Measurements from ENCODE around the gene BIRC7.

Gene BIRC7

DNA sequence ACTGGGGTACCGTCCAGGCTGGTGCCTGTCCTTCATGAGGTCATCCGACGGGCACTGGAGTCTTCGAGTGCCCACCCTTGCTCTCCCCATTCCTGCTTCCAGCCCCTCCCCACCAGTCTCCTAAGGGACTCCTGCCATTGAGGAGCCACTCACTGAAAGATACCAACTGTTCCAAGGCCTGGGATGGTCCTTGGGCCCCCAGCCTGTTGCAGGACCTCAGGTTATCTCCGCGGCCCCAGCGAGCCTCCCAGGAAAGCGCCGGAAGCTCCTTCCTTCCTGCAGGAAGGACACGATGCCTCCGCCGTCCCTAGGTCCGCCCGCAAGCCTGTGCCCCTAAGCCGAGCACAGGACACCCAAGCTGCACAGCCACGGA lies 17.3 kb downstream of the BIRC7 start:
- DNase-seq (ENCODE audit: extremely low spot score) = no peak
- TF ChIP-seq ELF4 (IDR thresholded peaks at IDR 0.05) (no peak), LEF1 (IDR thresholded peaks at IDR 0.05; ENCODE audit: borderline replicate concordance) (no peak), TARDBP (IDR thresholded peaks at IDR 0.05) (no peak), ZNF384 (IDR thresholded peaks at IDR 0.05) (no peak), L3MBTL2 (conservative IDR thresholded peaks at IDR 0.05) (no peak), HDGF (IDR thresholded peaks at IDR 0.05; ENCODE audit: borderline replicate concordance) (no peak), ARNT (IDR thresholded peaks at IDR 0.05) (no peak), CTBP1 (IDR thresholded peaks at IDR 0.05; ENCODE audit: borderline replicate concordance) (no peak), NFRKB (IDR thresholded peaks at IDR 0.05) (no peak), SP1 (IDR thresholded peaks at IDR 0.05) (no peak), FOXM1 (IDR thresholded peaks at IDR 0.05; ENCODE audit: borderline replicate concordance) (no peak), BHLHE40 (IDR thresholded peaks at IDR 0.05; ENCODE audit: borderline replicate concordance) (no peak), FOXK2 (IDR thresholded peaks at IDR 0.05) (no peak), SUZ12 (IDR thresholded peaks at IDR 0.05) (no peak), FOXA1 (IDR thresholded peaks at IDR 0.05) (no peak)
- TF ChIP-seq, protein P1, sequence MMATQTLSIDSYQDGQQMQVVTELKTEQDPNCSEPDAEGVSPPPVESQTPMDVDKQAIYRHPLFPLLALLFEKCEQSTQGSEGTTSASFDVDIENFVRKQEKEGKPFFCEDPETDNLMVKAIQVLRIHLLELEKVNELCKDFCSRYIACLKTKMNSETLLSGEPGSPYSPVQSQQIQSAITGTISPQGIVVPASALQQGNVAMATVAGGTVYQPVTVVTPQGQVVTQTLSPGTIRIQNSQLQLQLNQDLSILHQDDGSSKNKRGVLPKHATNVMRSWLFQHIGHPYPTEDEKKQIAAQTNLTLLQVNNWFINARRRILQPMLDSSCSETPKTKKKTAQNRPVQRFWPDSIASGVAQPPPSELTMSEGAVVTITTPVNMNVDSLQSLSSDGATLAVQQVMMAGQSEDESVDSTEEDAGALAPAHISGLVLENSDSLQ (IDR thresholded peaks at IDR 0.05) = no peak
- POLR2A ChIA-PET = no interaction called here
- CTCF ChIA-PET = interaction anchor here (1.0 to 1.1 kb wide), 2 partner anchors 29 to 30 kb away, joined by 3 to 4 read pairs; no protein-coding TSS in a partner anchor

DNA sequence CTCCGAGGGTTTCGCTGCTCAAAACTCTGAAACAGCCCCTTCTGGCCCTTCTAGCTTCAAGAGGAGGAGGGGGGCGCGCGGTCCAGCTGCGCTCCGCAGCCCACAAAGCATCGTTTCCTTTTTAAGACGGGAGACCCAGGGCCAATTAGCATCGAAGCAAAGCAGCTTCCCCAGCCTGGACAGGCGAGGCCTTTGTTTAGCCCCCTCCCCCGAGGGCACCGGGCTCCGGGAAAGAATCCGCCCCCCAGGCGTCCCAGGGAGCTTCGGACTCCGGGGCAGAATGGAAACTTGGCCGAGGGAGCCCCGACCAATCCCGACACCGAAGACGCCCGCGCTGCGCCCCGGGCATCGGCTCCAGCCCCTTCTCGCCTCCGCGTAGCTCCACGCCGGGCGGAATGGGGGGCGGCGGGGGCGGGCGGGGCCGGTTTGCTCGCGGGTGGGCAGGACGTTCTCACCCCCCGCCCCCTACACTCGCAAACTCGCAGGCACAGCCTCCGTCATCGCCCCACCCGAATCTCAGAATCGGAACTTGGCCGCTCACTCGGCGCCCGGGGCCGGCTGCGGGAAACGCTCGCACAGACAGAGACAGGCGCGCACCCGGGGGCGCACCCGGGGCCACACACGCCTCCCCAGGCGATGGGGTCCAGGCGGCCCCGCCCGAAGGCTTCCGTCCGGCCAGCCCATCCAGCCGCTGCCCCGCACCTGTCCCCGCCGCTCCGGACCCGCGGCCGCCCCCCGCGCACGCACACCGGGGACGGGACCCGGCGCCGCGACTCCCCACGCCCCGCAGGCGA lies 17.9 kb downstream of the BIRC7 start:
- ChIA-PET POLR2A (no interaction called here), CTCF (interaction anchor here (1.1 kb wide), 1 partner anchor 29 kb away, joined by 3 read pairs; no protein-coding TSS in a partner anchor)
- TF ChIP-seq TARDBP (IDR thresholded peaks at IDR 0.05) (no peak), CTBP1 (IDR thresholded peaks at IDR 0.05; ENCODE audit: borderline replicate concordance) (no peak), HDGF (IDR thresholded peaks at IDR 0.05; ENCODE audit: borderline replicate concordance) (no peak), FOXA1 (IDR thresholded peaks at IDR 0.05) (no peak), ZNF384 (IDR thresholded peaks at IDR 0.05) (no peak), FOXK2 (IDR thresholded peaks at IDR 0.05) (no peak), NFRKB (IDR thresholded peaks at IDR 0.05) (no peak), L3MBTL2 (conservative IDR thresholded peaks at IDR 0.05) (no peak), BHLHE40 (IDR thresholded peaks at IDR 0.05; ENCODE audit: borderline replicate concordance) (no peak), SUZ12 (IDR thresholded peaks at IDR 0.05) (no peak), FOXM1 (IDR thresholded peaks at IDR 0.05; ENCODE audit: borderline replicate concordance) (no peak), ARNT (IDR thresholded peaks at IDR 0.05) (no peak), LEF1 (IDR thresholded peaks at IDR 0.05; ENCODE audit: borderline replicate concordance) (no peak), ELF4 (IDR thresholded peaks at IDR 0.05) (no peak), SP1 (IDR thresholded peaks at IDR 0.05) (no peak)
- TF ChIP-seq, protein P1 (IDR thresholded peaks at IDR 0.05) = no peak
- DNase-seq (ENCODE audit: extremely low spot score) = peak; percentile 21

DNA sequence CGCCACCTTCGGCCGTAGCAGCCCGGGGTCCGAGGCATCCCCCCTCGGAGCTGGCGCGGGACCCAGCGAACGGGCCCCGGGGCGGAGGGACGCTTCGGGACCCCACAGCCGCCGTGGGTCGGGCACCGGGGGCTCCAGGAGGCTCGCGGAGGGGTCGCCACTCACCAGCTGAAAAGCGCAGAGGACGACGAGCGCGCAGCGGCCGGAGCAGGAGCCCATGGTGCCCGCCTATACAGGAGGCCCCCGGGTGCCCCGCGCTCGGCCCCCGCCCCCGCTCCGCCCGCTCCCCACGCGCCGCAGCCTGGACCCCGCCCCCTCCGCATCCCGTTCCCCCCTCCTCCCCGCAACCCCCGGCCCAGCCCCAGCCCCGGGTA lies 18.5 kb downstream of the BIRC7 start, which contains the start of gene NKAIN4:
Gene NKAIN4, minus strand, starts transcription at position 232 of the 374 bp plus-strand sequence. Its CDS starts 13 bp downstream, at position 219.
- POLR2A ChIA-PET = no interaction called here
- CTCF ChIA-PET = no interaction called here
- no peak for TF ChIP-seq LEF1 (IDR thresholded peaks at IDR 0.05; ENCODE audit: borderline replicate concordance)
- TF ChIP-seq, protein P1 (IDR thresholded peaks at IDR 0.05) = no peak
- TF ChIP-seq FOXM1 (IDR thresholded peaks at IDR 0.05; ENCODE audit: borderline replicate concordance) = no peak
- no peak for TF ChIP-seq TARDBP (IDR thresholded peaks at IDR 0.05)
- TF ChIP-seq CTBP1 (IDR thresholded peaks at IDR 0.05; ENCODE audit: borderline replicate concordance) = no peak
- TF ChIP-seq NFRKB (IDR thresholded peaks at IDR 0.05) = no peak
- no peak for TF ChIP-seq FOXK2 (IDR thresholded peaks at IDR 0.05)
- TF ChIP-seq ELF4 (IDR thresholded peaks at IDR 0.05) = no peak
- no peak for TF ChIP-seq SUZ12 (IDR thresholded peaks at IDR 0.05)
- TF ChIP-seq FOXA1 (IDR thresholded peaks at IDR 0.05) = no peak
- no peak for TF ChIP-seq ZNF384 (IDR thresholded peaks at IDR 0.05)
- TF ChIP-seq BHLHE40 (IDR thresholded peaks at IDR 0.05; ENCODE audit: borderline replicate concordance) = no peak
- no peak for TF ChIP-seq L3MBTL2 (conservative IDR thresholded peaks at IDR 0.05)
- no peak for TF ChIP-seq ARNT (IDR thresholded peaks at IDR 0.05)
- TF ChIP-seq HDGF (IDR thresholded peaks at IDR 0.05; ENCODE audit: borderline replicate concordance) = no peak
- no peak for TF ChIP-seq SP1 (IDR thresholded peaks at IDR 0.05)
- DNase-seq (ENCODE audit: extremely low spot score) = no peak

DNA sequence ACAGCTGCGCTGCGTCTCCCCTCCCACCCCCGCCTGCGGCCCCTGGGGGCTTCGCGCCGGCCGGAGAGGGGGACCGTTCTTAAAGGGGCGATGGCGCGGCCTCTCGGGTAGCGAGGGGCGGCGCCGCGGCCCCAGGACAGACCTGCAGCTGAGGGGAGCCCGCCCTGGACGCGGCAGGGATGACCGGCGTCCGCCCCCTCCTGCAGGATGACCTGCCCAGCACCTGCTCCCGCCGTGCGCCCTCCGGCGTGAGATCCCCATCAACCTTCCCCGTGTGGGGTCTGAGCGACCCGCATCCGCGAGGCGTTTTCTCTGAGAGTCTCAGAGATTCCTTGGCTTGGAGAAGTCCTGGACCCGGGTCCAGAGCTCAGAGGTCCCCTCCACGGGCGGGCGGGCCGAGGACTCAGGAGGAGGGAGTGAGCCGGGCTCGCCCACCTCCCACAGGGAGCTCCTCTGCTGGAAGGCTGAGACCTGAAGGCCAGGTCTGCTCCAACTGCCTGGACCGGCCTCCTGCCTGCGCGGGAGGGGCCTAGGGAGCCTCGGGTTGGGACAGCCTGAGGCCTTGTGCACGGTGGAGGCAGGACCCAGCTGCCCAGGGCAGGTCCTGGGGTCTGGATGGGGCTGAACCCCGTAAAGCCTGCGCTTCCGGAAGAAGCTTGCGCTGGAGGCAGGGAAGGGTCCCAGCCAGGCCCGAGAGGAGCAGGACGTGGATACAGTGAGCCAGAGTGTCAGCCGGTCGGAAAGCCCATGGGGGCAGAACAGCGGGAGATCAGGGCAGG lies 19.1 kb downstream of the BIRC7 start:
- TF ChIP-seq CTBP1 (IDR thresholded peaks at IDR 0.05; ENCODE audit: borderline replicate concordance) = no peak
- no peak for TF ChIP-seq NFRKB (IDR thresholded peaks at IDR 0.05)
- DNase-seq (ENCODE audit: extremely low spot score) = no peak
- CTCF ChIA-PET = interaction anchor here (1.3 kb wide), 1 partner anchor 31 kb away, joined by 4 read pairs; no protein-coding TSS in a partner anchor
- POLR2A ChIA-PET = no interaction called here

DNA sequence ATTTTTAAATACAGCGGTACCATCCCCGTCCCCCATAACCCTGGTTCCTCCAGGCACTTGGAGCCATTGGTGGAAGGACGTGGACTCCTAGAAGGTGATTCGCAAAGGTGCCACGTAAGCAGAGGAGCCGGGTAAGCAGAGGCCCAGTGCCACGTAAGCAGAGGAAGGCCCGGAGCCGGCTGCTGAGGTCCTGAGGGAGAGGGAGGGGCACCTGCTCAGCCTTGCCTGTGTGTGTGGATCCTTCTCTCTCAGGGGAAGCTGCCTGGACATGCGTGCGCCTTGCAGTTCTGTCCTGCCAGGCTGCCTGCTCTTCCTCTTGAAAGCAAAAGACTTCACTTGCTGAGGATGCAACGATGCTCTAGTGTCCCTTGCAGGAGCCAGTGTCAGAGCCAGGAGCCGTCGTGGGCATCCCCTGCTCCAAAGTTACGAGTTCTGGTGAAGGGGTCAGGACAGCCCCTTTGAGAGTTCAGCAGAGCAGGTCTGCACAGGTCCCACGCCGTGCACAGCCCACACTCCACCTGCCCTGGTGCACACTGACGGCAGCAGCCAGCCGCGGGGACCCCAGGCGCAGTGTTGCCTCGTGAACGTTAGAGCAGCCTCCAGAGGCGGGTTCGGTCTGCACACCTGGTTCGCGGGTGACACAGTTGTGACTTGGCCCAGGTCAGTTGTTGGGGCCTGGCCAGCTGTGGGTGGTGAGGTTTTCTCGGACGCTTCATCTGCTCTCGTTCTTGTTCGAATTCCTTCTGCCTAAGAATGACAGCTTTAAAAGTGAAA lies 20.4 kb downstream of the BIRC7 start:
- TF ChIP-seq HDGF (IDR thresholded peaks at IDR 0.05; ENCODE audit: borderline replicate concordance) = no peak
- no peak for TF ChIP-seq CTBP1 (IDR thresholded peaks at IDR 0.05; ENCODE audit: borderline replicate concordance)
- no peak for TF ChIP-seq SUZ12 (IDR thresholded peaks at IDR 0.05)
- TF ChIP-seq SP1 (IDR thresholded peaks at IDR 0.05) = no peak
- no peak for TF ChIP-seq ARNT (IDR thresholded peaks at IDR 0.05)
- TF ChIP-seq ELF4 (IDR thresholded peaks at IDR 0.05) = no peak
- TF ChIP-seq L3MBTL2 (conservative IDR thresholded peaks at IDR 0.05) = no peak
- no peak for TF ChIP-seq FOXK2 (IDR thresholded peaks at IDR 0.05)
- no peak for TF ChIP-seq BHLHE40 (IDR thresholded peaks at IDR 0.05; ENCODE audit: borderline replicate concordance)
- TF ChIP-seq TARDBP (IDR thresholded peaks at IDR 0.05) = no peak
- no peak for TF ChIP-seq ZNF384 (IDR thresholded peaks at IDR 0.05)
- TF ChIP-seq NFRKB (IDR thresholded peaks at IDR 0.05) = no peak
- no peak for TF ChIP-seq FOXM1 (IDR thresholded peaks at IDR 0.05; ENCODE audit: borderline replicate concordance)
- TF ChIP-seq FOXA1 (IDR thresholded peaks at IDR 0.05) = no peak
- no peak for DNase-seq (ENCODE audit: extremely low spot score)
- ChIA-PET CTCF (interaction anchor here (1.3 kb wide), 1 partner anchor 32 kb away, joined by 4 read pairs; no protein-coding TSS in a partner anchor), POLR2A (no interaction called here)

All from HEK293T (cell line).